HepG2 (cell line): Measurements from ENCODE around the gene UBE2N.

Experiments used
- MAFF ChIP-seq: IDR thresholded peaks from 2 replicates; pipeline ENCODE4 v1.6.1; 2011; ENCODE audit warnings: low read depth, low read length, improper control_type of control experiment
- NR3C1 ChIP-seq: sonication (generic); formaldehyde crosslinking; IDR thresholded peaks from 2 replicates; pipeline ENCODE4 v1.4.0; 2020; ENCODE audit warnings: missing genetic modification reagents
- POLR2AphosphoS5 ChIP-seq: IDR thresholded peaks from 2 replicates; pipeline ENCODE4 v1.6.1; 2012; ENCODE audit warnings: low read depth, low read length
- SP2 ChIP-seq: sonication (generic); formaldehyde crosslinking; IDR thresholded peaks from 2 replicates; pipeline ENCODE4 v1.5.1; 2020; ENCODE audit warnings: mild to moderate bottlenecking, missing genetic modification reagents
- SPEN ChIP-seq: sonication (generic); formaldehyde crosslinking; IDR thresholded peaks from 2 replicates; pipeline ENCODE4 v1.5.1; 2020; ENCODE audit warnings: low read depth, mild to moderate bottlenecking, missing genetic modification reagents
- STAT6 ChIP-seq: sonication (generic); formaldehyde crosslinking; IDR thresholded peaks from 2 replicates; pipeline ENCODE4 v1.4.0; 2020; ENCODE audit warnings: missing genetic modification reagents, mild to moderate bottlenecking, borderline replicate concordance
- ZBTB21 ChIP-seq: sonication (generic); formaldehyde crosslinking; IDR thresholded peaks from 2 replicates; pipeline ENCODE4 v1.4.0; 2020; ENCODE audit warnings: missing genetic modification reagents
- ZNF124 ChIP-seq: sonication (generic); formaldehyde crosslinking; IDR thresholded peaks from 2 replicates; pipeline ENCODE4 v1.4.0; 2020; ENCODE audit warnings: missing genetic modification reagents

GRCh38 chr12:93370947-93371346, 70.8 kb downstream of the UBE2N start:
- TF ChIP-seq MAFF (no peak), ZBTB21 (CRISPR knock-in tag) (no peak), STAT6 (CRISPR knock-in tag) (no peak), POLR2AphosphoS5 (no peak), SPEN (CRISPR knock-in tag) (no peak), NR3C1 (CRISPR knock-in tag) (no peak), SP2 (CRISPR knock-in tag) (no peak), ZNF124 (CRISPR knock-in tag) (no peak)
